ENCODE data around the gene ZNF853. TPM values are rescaled to one million over a fixed set of nuclear protein-coding genes. Genes with fewer than 3 reads are reported as not detected.

The ZNF853 gene
- total and polyA plus RNA-seq, 10 of the 15 experiments (the other 5 are each of a cell fraction or from before 2014, with no cell fraction given), result 0.04 to 0.26 (median 0.05) TPM; not detected in 4

- TF ChIP-seq TCF3 (IDR thresholded peaks at IDR 0.05; ENCODE audit: borderline replicate concordance, insufficient read depth, low read depth, low read length) (peak; percentile 71; the same call in 1 of the 2 replicates), ZBTB4 (CRISPR knock-in tag; IDR thresholded peaks at IDR 0.05) (no peak), RBBP5 (conservative IDR thresholded peaks at IDR 0.05) (no peak), SUPT20H (IDR thresholded peaks at IDR 0.05; ENCODE audit: borderline replicate concordance, control insufficient read depth, low read depth, low read length) (no peak), PML (IDR thresholded peaks at IDR 0.05; ENCODE audit: low read length) (peak; percentile 84), MEF2B (IDR thresholded peaks at IDR 0.05; ENCODE audit: partially characterized antibody, poor library complexity, severe bottlenecking) (peak; percentile 95), ATF3 (IDR thresholded peaks at IDR 0.05; ENCODE audit: borderline replicate concordance, extremely low read depth, low read depth, low read length) (no peak), CEBPZ (IDR thresholded peaks at IDR 0.05; ENCODE audit: low read depth, low read length) (no peak), RELA (IDR thresholded peaks at IDR 0.05; ENCODE audit: borderline replicate concordance, partially characterized antibody) (no peak), MEF2A (IDR thresholded peaks at IDR 0.05; ENCODE audit: insufficient read depth, low read depth, low read length) (no peak), POLR2A (IDR thresholded peaks at IDR 0.05; ENCODE audit: low read depth, low read length) (peak; percentile 96), PAX8 (IDR thresholded peaks at IDR 0.05) (no peak), BCLAF1 (IDR thresholded peaks at IDR 0.05) (no peak), PAX5 (IDR thresholded peaks at IDR 0.05; ENCODE audit: borderline replicate concordance, low read depth, low read length) (peak; percentile 61; the same call in 1 of the 2 replicates), IRF3 (IDR thresholded peaks at IDR 0.05) (no peak), GABPA (IDR thresholded peaks at IDR 0.05; ENCODE audit: low read depth) (peak; percentile 92), KAT2A (conservative IDR thresholded peaks at IDR 0.05; ENCODE audit: control insufficient read depth, low read depth, low read length) (no peak), HCFC1 (IDR thresholded peaks at IDR 0.05; ENCODE audit: low read length) (peak; percentile 48; the same call in 1 of the 2 replicates), KDM1A (IDR thresholded peaks at IDR 0.05; ENCODE audit: borderline replicate concordance) (no peak)
Observed at GRCh38 chr7:6577369-6578113, 37.9 kb upstream of the ZNF853 start, which contains the start of gene ZDHHC4 (continued).
